Body of pancreas (tissue), 4 donors: Measurements from ENCODE around the gene TM6SF1. TPM values are rescaled to one million over a fixed set of nuclear protein-coding genes. Genes with fewer than 3 reads are reported as not detected.
"Not testable (repeated sequence)": the region's sequence is repeated elsewhere in the genome, so short reads cannot be mapped to it uniquely, and the experiment has no call there.

Experiments used
- ATAC-seq: fragments of 150-250 bp; one replicate; pipeline ENCODE4 v1.9.1; 2016
- DNase-seq, 4 donors: peaks; one replicate each; pipeline ENCODE4 v3.0.0-alpha.2; 2019
- H3K27ac ChIP-seq, 4 donors: fragments of 200-600 bp; sonication (generic); 1 replicate in 3 of 4; 2 replicates in 1 of 4; pipeline versions ENCODE4 v1.5.1 to v1.6.1; 2016 to 2019; ENCODE audit warnings: mild to moderate bottlenecking in 1 of 4, mixed read lengths in 1 of 4, moderate library complexity in 1 of 4
- H3K27me3 ChIP-seq, 2 donors: fragments of 200-600 bp; sonication (generic); one replicate each; pipeline ENCODE4 v1.6.0; 2016; ENCODE audit warnings: mild to moderate bottlenecking in 1 of 2
- H3K36me3 ChIP-seq, 2 donors: fragments of 200-600 bp; sonication (generic); replicated peaks in 1 of 2; 2 replicates each; pipeline ENCODE4 v1.5.1; 2016; ENCODE audit warnings: low read depth in 2 of 2; ENCODE audit not compliant: insufficient read depth in 1 of 2
- H3K4me1 ChIP-seq: fragments of 200-600 bp; sonication (generic); one replicate; pipeline ENCODE4 v1.6.0; 2016
- H3K4me3 ChIP-seq, 2 donors: fragments of 200-600 bp; sonication (generic); 1 replicate in 1 of 2; 2 replicates in 1 of 2; pipeline ENCODE4 v1.5.1; 2016 to 2019
- H3K9me3 ChIP-seq, 3 donors: fragments of 200-600 bp; sonication (generic); 1 replicate in 2 of 3; 2 replicates in 1 of 3; pipeline ENCODE4 v1.5.1; 2016
- CTCF ChIP-seq, 7 experiments: fragments of 450-650 bp in 4 of 7; fragments of 200-600 bp in 3 of 7; sonication (generic) in 3 of 7; IDR thresholded peaks; one replicate each; pipeline ENCODE4 v1.5.1; 2016 to 2019; ENCODE audit warnings: antibody characterized with exemption in 7 of 7
- POLR2A ChIP-seq, 3 donors: fragments of 450-650 bp; IDR thresholded peaks; one replicate each; pipeline ENCODE4 v1.6.1; 2016; ENCODE audit warnings: antibody characterized with exemption in 3 of 3, mild to moderate bottlenecking in 2 of 3
- WGBS, 2 donors: methylation state at CpG; one replicate each; pipeline ENCODE4 v1.1.5; 2017; 5-methylcytosine and 5-hydroxymethylcytosine counted together
- intact Hi-C: fragments of 100-400 bp; cut with DNase I; formaldehyde crosslinking; loops from one replicate; pipeline ENCODE4 v1.15.1; 2023
- total RNA-seq, 2 donors: library from RNA; depleted of rRNA; stranded (reverse); fragments of >200 nt; gene quantifications; one replicate each; pipeline ENCODE4 v1.1.0, GENCODE V29; 2016

TM6SF1 gene
- total RNA-seq, 2 donors from 2014 or later = 1.8 to 2.3 TPM

GRCh38 chr15:83066734-83067637 lies 40.5 kb upstream of the TM6SF1 start, which contains the start of gene BTBD1:
Gene BTBD1, minus strand, starts transcription at chr15:83067252. Its CDS starts 101 bp downstream, at chr15:83067151.
- peak within 1 kb of the TSS; percentile 24 to 99 for H3K4me3 ChIP-seq
- peak; percentile 96 for ATAC-seq
- peak; percentile 89 to 95 (median 94) for DNase-seq
- peak within 1 kb of the TSS; percentile 73 to 94 (median 82) for H3K27ac ChIP-seq
- intact Hi-C loops = no loop called here
- no peaks in the 10 kb centered on the region for H3K27me3 ChIP-seq
- TF ChIP-seq CTCF (IDR thresholded peaks at IDR 0.05) = peak in 2 of 7 experiments; percentile 22 to 35
- peak; percentile 87 to 89 (median 88) for TF ChIP-seq POLR2A (IDR thresholded peaks at IDR 0.05)
- H3K4me1 ChIP-seq = peaks cover 42% of the 10 kb centered on the region
- 1% methylated on average over 63 of the region's 90 CpGs; no CpG with 5 or more reads in 1 of the 2 donors for WGBS, 2 donors
- H3K9me3 ChIP-seq = no peaks in the 10 kb centered on the region
- no peaks in the 10 kb centered on the region for H3K36me3 ChIP-seq

DNA sequence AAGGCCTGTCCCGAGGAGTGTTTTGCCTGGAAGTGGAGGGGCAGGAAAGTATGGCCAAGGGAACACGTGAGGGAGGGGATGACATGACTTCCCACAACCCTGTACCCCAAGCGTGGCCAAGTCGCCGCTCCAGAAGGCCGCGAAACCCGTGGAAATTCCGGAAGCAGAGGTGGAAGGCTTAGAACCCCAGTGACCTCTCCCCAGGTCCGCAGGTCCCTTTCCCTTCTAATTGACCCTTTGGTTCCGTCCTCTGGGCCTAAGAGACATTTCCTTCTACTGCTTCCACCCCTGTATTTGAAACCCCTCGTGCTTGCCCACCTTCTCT lies 39.8 kb upstream of the TM6SF1 start:
- 62 to 74% methylated on average over 8 to 12 of the region's 12 CpGs for WGBS, 2 donors
- TF ChIP-seq POLR2A (IDR thresholded peaks at IDR 0.05) = no peak
- intact Hi-C loops = no loop called here
- Histone ChIP-seq H3K4me3 (peak overlapping the region in 1 of 2 donors; percentile 99), H3K9me3 (no peaks in the 10 kb centered on the region), H3K4me1 (peaks cover 36% of the 10 kb centered on the region), H3K36me3 (no peaks in the 10 kb centered on the region), H3K27me3 (no peaks in the 10 kb centered on the region), H3K27ac (peak overlapping the region; percentile 30 to 94 (median 82))
- no peak for DNase-seq
- ATAC-seq = no peak

DNA sequence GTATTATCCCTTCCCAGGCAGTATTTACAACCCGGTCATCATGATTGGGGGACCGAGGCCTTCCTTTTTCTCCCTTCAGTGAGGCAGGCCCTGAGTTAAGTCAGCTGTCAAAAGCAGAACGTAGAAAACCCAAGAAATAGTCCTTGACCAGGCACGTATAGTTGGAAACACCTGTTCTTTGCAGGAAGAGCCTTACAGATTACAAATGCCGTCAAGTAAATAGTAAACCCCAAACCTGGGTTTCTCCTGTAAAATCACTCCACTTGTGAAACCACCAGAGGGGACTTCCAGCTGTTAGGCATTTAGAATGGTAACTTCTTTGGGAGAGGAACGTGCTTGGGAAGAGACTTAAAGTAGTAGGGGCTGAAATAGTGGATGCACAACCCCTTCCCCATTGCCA lies 39.4 kb upstream of the TM6SF1 start:
- ATAC-seq (no peak), DNase-seq (no peak)
- 79 to 81% methylated on average over 6 of the region's 6 CpGs for WGBS, 2 donors
- H3K4me1 ChIP-seq = peaks cover 31% of the 10 kb centered on the region
- TF ChIP-seq POLR2A (IDR thresholded peaks at IDR 0.05) (no peak), CTCF (IDR thresholded peaks at IDR 0.05) (no peak)
- H3K27me3 ChIP-seq = no peaks in the 10 kb centered on the region
- no peaks in the 10 kb centered on the region for H3K36me3 ChIP-seq
- no peaks in the 10 kb centered on the region for H3K9me3 ChIP-seq
- intact Hi-C loops = no loop called here
- peak overlapping the region in 2 of 4 donors; percentile 76 to 94 for H3K27ac ChIP-seq
- no peak overlapping the region for H3K4me3 ChIP-seq

GRCh38 chr15:83069211-83069642 lies 38.2 kb upstream of the TM6SF1 start:
- peaks cover 20% of the 10 kb centered on the region for H3K4me1 ChIP-seq
- ATAC-seq, H3K27me3 ChIP-seq, H3K4me3 ChIP-seq, H3K9me3 ChIP-seq, DNase-seq, intact Hi-C loops, H3K27ac ChIP-seq, H3K36me3 ChIP-seq: not testable (repeated sequence)
- 63 to 94% methylated on average over 2 to 6 of the region's 6 CpGs for WGBS, 2 donors

DNA sequence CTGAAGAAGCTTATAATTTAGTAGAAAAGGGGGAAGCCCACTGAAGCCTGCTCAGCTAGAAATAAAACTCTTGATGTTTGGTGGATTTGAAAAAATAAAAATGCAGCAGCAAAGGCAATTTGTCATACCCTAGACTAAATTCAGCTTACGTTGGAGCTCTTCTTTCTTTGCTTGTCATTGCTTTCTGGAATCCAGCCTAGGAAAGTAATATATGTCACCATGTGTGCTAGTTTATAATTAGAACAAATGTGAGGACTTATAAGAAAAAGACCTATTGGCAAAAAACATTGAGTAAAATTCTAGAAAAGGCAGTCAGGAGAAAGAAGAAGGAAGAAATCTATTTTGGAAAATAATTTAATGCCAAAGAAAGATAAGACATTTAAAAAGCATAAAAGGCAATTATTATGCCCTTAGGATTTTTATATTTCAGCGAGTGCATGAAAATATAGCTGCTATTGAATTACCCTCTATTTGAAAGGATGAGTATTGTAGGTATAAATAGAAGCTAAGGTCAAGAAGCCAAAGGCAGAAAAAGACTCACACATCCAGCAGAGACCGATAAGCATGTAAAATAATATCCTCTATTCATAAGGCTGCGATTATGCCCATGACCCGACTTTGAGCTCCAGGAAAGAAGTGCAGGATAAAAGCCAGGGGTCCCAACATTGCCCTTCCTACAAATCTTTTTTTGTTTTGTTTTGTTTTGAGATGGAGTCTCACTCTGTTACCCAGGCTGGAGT lies 29.8 kb upstream of the TM6SF1 start:
- Histone ChIP-seq H3K27me3 (no peaks in the 10 kb centered on the region), H3K4me3 (no peak overlapping the region), H3K36me3 (no peaks in the 10 kb centered on the region), H3K9me3 (no peaks in the 10 kb centered on the region), H3K27ac (no peak overlapping the region), H3K4me1 (no peaks in the 10 kb centered on the region)
- TF ChIP-seq POLR2A (IDR thresholded peaks at IDR 0.05) (no peak), CTCF (IDR thresholded peaks at IDR 0.05) (no peak)
- DNase-seq (no peak), ATAC-seq (no peak)
- 48 to 52% methylated on average over 5 of the region's 5 CpGs for WGBS, 2 donors
- intact Hi-C loops = no loop called here
